ENCODE data around the gene TYRO3. TPM values are rescaled to one million over a fixed set of nuclear protein-coding genes. Genes with fewer than 3 reads are reported as not detected.

Gene TYRO3
- total RNA-seq, 2 experiments from 2014 or later, result 0.42 to 0.47 TPM

DNA sequence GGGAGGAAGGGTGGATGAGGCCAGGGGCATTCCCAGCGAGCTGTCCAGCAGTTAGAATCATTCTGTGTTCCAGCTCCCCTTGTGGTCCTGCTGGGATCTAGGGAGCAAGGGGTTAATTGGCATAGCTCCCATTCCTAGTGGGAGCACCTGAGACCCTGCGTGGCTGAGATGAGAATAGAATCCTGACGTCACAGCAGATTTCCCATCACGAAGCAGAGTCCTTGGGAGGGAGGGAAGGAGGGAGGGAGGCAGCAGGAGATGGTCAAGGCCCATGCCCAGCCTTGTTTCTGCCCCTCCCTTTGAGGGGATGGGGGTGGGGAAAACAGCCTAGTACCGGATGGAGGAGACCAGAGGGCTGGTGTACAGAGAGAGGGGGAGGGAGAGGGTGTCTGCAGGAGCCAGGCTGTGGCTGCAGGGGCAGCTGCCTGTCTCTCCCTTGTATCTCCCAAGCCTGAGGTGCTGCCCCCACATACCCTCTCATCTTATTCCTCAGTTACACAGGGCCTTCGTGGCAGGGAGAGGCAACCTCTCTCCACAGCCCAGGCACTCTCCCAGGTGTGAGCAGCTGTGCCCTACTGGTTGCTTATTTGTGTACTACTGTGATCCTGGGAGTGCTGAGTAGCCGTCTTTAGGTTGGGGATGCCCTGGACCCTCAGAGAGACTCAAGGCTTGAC, 5.4 kb downstream of the TYRO3 start:
- peaks cover 8% of the 10 kb centered on the region for H3K4me1 ChIP-seq (ENCODE audit: insufficient read depth, low read length)
- H3K9me3 Mint-ChIP-seq, result no peaks in the 10 kb centered on the region
- H3K36me3 Mint-ChIP-seq (ENCODE audit: low read depth), result no peaks in the 10 kb centered on the region
- no peaks in the 10 kb centered on the region for H3K9me3 ChIP-seq (ENCODE audit: control insufficient read depth in 1 of 2, insufficient read depth in 1 of 2, low read length in 2 of 2)
- no peak overlapping the region for H3K27ac ChIP-seq (ENCODE audit: low read depth in 1 of 2, low read length in 2 of 2)
- peaks cover 19% of the 10 kb centered on the region for H3K27me3 Mint-ChIP-seq
- no peak overlapping the region for H3K4me3 Mint-ChIP-seq
- peaks cover 13% of the 10 kb centered on the region for H3K4me1 Mint-ChIP-seq (ENCODE audit: low read depth)
- DNase-seq (no peak), ATAC-seq (ENCODE audit: poor library complexity) (no peak)
- H3K36me3 ChIP-seq (ENCODE audit: insufficient read depth, low read length), result no peaks in the 10 kb centered on the region
- CTCF ChIA-PET, result interaction anchor here (0.6 to 1.3 kb wide), 2 partner anchors 12 to 132 kb away, joined by 3 to 4 read pairs; no protein-coding TSS in a partner anchor
- POLR2A ChIA-PET, result no interaction called here
- no peak overlapping the region for H3K4me3 ChIP-seq (ENCODE audit: low read length)
- TF ChIP-seq, protein P1, sequence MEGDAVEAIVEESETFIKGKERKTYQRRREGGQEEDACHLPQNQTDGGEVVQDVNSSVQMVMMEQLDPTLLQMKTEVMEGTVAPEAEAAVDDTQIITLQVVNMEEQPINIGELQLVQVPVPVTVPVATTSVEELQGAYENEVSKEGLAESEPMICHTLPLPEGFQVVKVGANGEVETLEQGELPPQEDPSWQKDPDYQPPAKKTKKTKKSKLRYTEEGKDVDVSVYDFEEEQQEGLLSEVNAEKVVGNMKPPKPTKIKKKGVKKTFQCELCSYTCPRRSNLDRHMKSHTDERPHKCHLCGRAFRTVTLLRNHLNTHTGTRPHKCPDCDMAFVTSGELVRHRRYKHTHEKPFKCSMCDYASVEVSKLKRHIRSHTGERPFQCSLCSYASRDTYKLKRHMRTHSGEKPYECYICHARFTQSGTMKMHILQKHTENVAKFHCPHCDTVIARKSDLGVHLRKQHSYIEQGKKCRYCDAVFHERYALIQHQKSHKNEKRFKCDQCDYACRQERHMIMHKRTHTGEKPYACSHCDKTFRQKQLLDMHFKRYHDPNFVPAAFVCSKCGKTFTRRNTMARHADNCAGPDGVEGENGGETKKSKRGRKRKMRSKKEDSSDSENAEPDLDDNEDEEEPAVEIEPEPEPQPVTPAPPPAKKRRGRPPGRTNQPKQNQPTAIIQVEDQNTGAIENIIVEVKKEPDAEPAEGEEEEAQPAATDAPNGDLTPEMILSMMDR (IDR thresholded peaks at IDR 0.05), result no peak
- H3K27ac Mint-ChIP-seq, result no peak overlapping the region
- peaks cover 6 to 7% of the 10 kb centered on the region in 2 experiments for H3K27me3 ChIP-seq (ENCODE audit: control insufficient read depth in 1 of 2, insufficient read depth in 2 of 2, low read length in 2 of 2)
- intact Hi-C loops (cut with DNase I, micrococcal nuclease), result no loop called here

DNA sequence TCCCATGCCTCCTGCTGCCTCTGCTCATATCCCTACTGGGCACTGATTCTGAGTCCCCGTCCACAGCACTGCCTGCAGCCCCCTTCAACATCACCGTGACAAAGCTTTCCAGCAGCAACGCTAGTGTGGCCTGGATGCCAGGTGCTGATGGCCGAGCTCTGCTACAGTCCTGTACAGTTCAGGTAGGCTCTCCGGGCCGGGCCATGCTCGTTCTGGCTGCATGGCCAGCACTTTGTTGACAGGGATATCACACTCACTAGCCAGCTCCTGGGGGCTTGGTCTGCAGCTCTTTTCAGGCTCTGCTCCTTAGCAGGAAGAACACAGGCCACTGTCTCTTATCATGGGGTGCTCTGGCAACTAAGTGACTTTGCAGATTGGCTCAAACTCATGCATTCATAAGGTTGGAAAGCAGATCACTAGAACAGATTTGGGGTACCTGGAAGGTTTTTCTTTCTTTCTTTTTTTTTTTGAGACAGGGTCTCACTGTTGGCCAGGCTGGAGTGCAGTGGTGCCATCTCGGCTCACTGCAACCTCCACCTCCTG, 6.0 kb downstream of the TYRO3 start:
- CTCF ChIA-PET, result interaction anchor here (2.1 kb wide), 1 partner anchor 7 kb away, joined by 6 read pairs; no protein-coding TSS in a partner anchor
- POLR2A ChIA-PET, result no interaction called here

DNA sequence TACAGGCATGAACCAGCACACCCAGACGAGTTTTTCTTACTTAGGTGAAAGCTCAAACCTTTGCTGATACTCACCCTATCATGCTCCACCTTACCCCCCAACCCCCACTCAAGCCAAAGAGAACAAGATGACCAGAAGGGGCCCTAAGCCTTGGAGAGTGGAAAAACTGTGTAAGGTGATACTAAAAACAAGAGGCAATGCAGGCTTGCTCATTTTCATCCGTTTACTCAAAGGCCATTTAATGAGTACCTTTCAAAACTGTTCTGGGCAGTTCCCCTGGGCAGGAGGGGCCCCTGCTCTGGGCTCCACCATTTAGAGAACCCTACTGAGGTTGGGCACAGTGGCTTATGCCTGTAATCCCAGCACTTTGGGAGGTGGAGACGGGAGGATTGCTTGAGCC, 6.7 kb downstream of the TYRO3 start:
- no peak overlapping the region for H3K27ac ChIP-seq (ENCODE audit: low read depth in 1 of 2, low read length in 2 of 2)

More for the DNA sequence above, 6.0 kb downstream of the TYRO3 start:
- H3K36me3 Mint-ChIP-seq (ENCODE audit: low read depth), result no peaks in the 10 kb centered on the region
- TF ChIP-seq, protein P1 (IDR thresholded peaks at IDR 0.05), result no peak
- H3K4me1 Mint-ChIP-seq (ENCODE audit: low read depth), result peaks cover 8% of the 10 kb centered on the region
- H3K27me3 ChIP-seq (ENCODE audit: control insufficient read depth in 1 of 2, insufficient read depth in 2 of 2, low read length in 2 of 2), result peaks cover under 1 to 1% of the 10 kb centered on the region in 2 experiments
- H3K4me3 Mint-ChIP-seq, result no peak overlapping the region
- H3K36me3 ChIP-seq (ENCODE audit: insufficient read depth, low read length), result no peaks in the 10 kb centered on the region
- H3K9me3 Mint-ChIP-seq, result no peaks in the 10 kb centered on the region
- no peak for DNase-seq
- H3K27ac ChIP-seq (ENCODE audit: low read depth in 1 of 2, low read length in 2 of 2), result no peak overlapping the region
- ATAC-seq (ENCODE audit: poor library complexity), result no peak
- peaks cover 14% of the 10 kb centered on the region for H3K27me3 Mint-ChIP-seq
- no peak overlapping the region for H3K27ac Mint-ChIP-seq
- H3K4me1 ChIP-seq (ENCODE audit: insufficient read depth, low read length), result peaks cover 2% of the 10 kb centered on the region
- H3K9me3 ChIP-seq (ENCODE audit: control insufficient read depth in 1 of 2, insufficient read depth in 1 of 2, low read length in 2 of 2), result no peaks in the 10 kb centered on the region
- intact Hi-C loops (cut with DNase I, micrococcal nuclease), result no loop called here
- H3K4me3 ChIP-seq (ENCODE audit: low read length), result no peak overlapping the region

More for the DNA sequence above, 6.7 kb downstream of the TYRO3 start:
- TF ChIP-seq, protein P1 (IDR thresholded peaks at IDR 0.05), result no peak
- H3K4me1 ChIP-seq (ENCODE audit: insufficient read depth, low read length), result no peaks in the 10 kb centered on the region
- no peaks in the 10 kb centered on the region for H3K9me3 ChIP-seq (ENCODE audit: control insufficient read depth in 1 of 2, insufficient read depth in 1 of 2, low read length in 2 of 2)
- H3K27ac Mint-ChIP-seq, result no peak overlapping the region
- ChIA-PET POLR2A (no interaction called here), CTCF (interaction anchor here (2.1 kb wide), 1 partner anchor 8 kb away, joined by 6 read pairs; no protein-coding TSS in a partner anchor)
- peaks cover 7% of the 10 kb centered on the region for H3K27me3 Mint-ChIP-seq
- no peaks in the 10 kb centered on the region for H3K27me3 ChIP-seq (ENCODE audit: control insufficient read depth in 1 of 2, insufficient read depth in 2 of 2, low read length in 2 of 2)
- no peaks in the 10 kb centered on the region for H3K9me3 Mint-ChIP-seq
- H3K4me3 ChIP-seq (ENCODE audit: low read length), result no peak overlapping the region
- H3K36me3 Mint-ChIP-seq (ENCODE audit: low read depth), result no peaks in the 10 kb centered on the region
- intact Hi-C loops (cut with DNase I, micrococcal nuclease), result no loop called here
- DNase-seq (no peak), ATAC-seq (ENCODE audit: poor library complexity) (no peak)
- H3K4me1 Mint-ChIP-seq (ENCODE audit: low read depth), result peaks cover under 1% of the 10 kb centered on the region
- no peaks in the 10 kb centered on the region for H3K36me3 ChIP-seq (ENCODE audit: insufficient read depth, low read length)
- no peak overlapping the region for H3K4me3 Mint-ChIP-seq
